ENCODE data around the gene KLF5.

DNA sequence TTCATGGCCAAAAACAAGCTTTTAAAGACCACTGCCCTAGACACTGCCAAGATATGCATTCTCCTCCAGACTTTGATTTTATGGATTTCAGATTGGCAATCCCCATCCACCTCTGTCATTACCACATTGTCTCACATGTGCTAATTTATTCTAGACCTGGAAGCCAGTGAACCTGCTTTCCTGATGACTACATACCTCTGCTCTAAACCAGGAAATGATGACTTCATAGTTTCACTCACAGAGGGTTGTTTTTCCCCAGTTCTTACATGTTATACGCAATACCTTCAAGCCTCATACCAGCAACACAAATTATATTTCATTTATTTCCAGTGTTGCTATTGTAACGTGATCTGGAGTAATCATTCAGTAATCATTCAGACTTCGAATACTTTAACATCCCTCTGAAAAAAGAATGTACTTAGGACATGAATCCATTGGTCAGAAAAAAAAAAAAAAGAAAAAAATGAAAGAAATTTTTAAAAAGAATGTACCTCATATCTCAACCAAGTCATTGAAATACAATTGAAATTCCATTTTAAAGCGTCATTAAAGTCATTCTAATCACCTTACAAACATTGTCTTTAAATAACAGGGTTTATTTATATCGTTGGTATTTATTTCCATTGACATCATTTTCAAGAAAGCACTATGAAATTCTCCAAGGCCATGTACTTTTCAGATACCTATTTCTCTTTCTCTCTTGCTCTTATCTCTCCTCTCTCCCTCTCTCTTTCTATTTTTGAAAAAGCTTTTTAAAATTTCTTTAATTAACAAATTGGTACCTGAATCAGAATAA is 33.4 kb upstream of the KLF5 start:
- TF ChIP-seq CTCF (tag by site-specific recombination; IDR thresholded peaks at IDR 0.05), result no peak
- TF ChIP-seq SETDB1 (IDR thresholded peaks at IDR 0.05; ENCODE audit: insufficient read length, low read length), result no peak
- no peak for TF ChIP-seq ZNF202 (tag by site-specific recombination; IDR thresholded peaks at IDR 0.05; ENCODE audit: borderline replicate concordance)
- TF ChIP-seq WT1 (tag by site-specific recombination; IDR thresholded peaks at IDR 0.05), result no peak
- no peak for TF ChIP-seq FEZF1 (tag by site-specific recombination; IDR thresholded peaks at IDR 0.05)
- TF ChIP-seq PBX3 (CRISPR knock-in tag; IDR thresholded peaks at IDR 0.05), result no peak
- TF ChIP-seq GLI2 (tag by site-specific recombination; IDR thresholded peaks at IDR 0.05; ENCODE audit: borderline replicate concordance, low read depth), result no peak
- TF ChIP-seq ZNF391 (tag by site-specific recombination; IDR thresholded peaks at IDR 0.05; ENCODE audit: borderline replicate concordance, low read depth), result no peak
- no peak for TF ChIP-seq ZNF530 (tag by site-specific recombination; IDR thresholded peaks at IDR 0.05; ENCODE audit: low read depth)
- no peak for TF ChIP-seq ZNF658 (tag by site-specific recombination; IDR thresholded peaks at IDR 0.05)
